Activated CD8-positive, alpha-beta memory T cell treated with anti-CD3 and anti-CD28 coated beads for 36 hours (primary cell): Measurements from ENCODE around the gene RNASET2. TPM values are rescaled to one million over a fixed set of nuclear protein-coding genes. Genes with fewer than 3 reads are reported as not detected.
"Not testable (repeated sequence)": the region's sequence is repeated elsewhere in the genome, so short reads cannot be mapped to it uniquely, and the experiment has no call there.

ENCODE experiments used
- CTCF ChIA-PET: fragments of 350-600 bp; sonication (Branson Sonifier 250); formaldehyde crosslinking; loops from one replicate; lab custom pipeline; 2021; ENCODE audit warnings: antibody characterized with exemption; lab: Charles Lee
- POLR2A ChIA-PET: fragments of 350-600 bp; sonication (Branson Sonifier 250); formaldehyde crosslinking; loops from one replicate; lab custom pipeline; 2021; ENCODE audit warnings: antibody characterized with exemption; lab: Charles Lee
- total RNA-seq, 2 experiments: library from RNA; stranded (reverse); gene quantifications; one replicate each; pipeline ENCODE4 v1.2.3, GENCODE V29; 2021

The RNASET2 gene
- total RNA-seq, 2 experiments from 2014 or later = 21.9 to 25.9 TPM

GRCh38 chr6:166952121-166952520 lies 4.2 kb downstream of the RNASET2 start:
- CTCF ChIA-PET = interaction anchor here (1.1 to 1.7 kb wide), 4 partner anchors 12 to 167 kb away, joined by 3 to 4 read pairs (median 3); no protein-coding TSS in a partner anchor
- POLR2A ChIA-PET = no interaction called here

GRCh38 chr6:166951670-166952060 lies 4.7 kb downstream of the RNASET2 start:
- ChIA-PET POLR2A (no interaction called here), CTCF (interaction anchor here (0.7 to 1.7 kb wide), 8 partner anchors 9 to 176 kb away, joined by 3 to 4 read pairs (median 3); partner anchors contain the start of gene CEP43)

- POLR2A ChIA-PET = not testable (repeated sequence)
- CTCF ChIA-PET = interaction anchor here (0.7 to 1.7 kb wide), 9 partner anchors 9 to 176 kb away, joined by 3 to 4 read pairs (median 3); partner anchors contain the start of gene CEP43
Measured at GRCh38 chr6:166950892-166951669, 5.3 kb downstream of the RNASET2 start.

GRCh38 chr6:166950443-166950821 lies 5.9 kb downstream of the RNASET2 start:
- ChIA-PET CTCF (interaction anchor here (0.9 to 1.5 kb wide), 3 partner anchors 11 to 120 kb away, joined by 3 to 4 read pairs (median 3); no protein-coding TSS in a partner anchor), POLR2A (no interaction called here)

GRCh38 chr6:166949528-166950442 lies 6.6 kb downstream of the RNASET2 start:
- ChIA-PET CTCF (interaction anchor here (0.6 to 1.5 kb wide), 4 partner anchors 12 to 396 kb away, joined by 3 to 4 read pairs (median 3); no protein-coding TSS in a partner anchor), POLR2A (interaction anchor here (0.7 kb wide), 1 partner anchor 49 kb away, joined by 14 read pairs; the partner anchor contains the start of gene CEP43)

GRCh38 chr6:166948724-166949123 lies 7.6 kb downstream of the RNASET2 start:
- CTCF ChIA-PET = interaction anchor here (0.7 kb wide), 1 partner anchor 395 kb away, joined by 3 read pairs; no protein-coding TSS in a partner anchor
- POLR2A ChIA-PET = interaction anchor here (0.6 kb wide), 1 partner anchor 513 kb away, joined by 3 read pairs; no protein-coding TSS in a partner anchor

- ChIA-PET POLR2A (no interaction called here), CTCF (no interaction called here)
Measured at GRCh38 chr6:166947251-166947650, 9.1 kb downstream of the RNASET2 start.

- POLR2A ChIA-PET = interaction anchor here (1.3 kb wide), 1 partner anchor 10 kb away, joined by 4 read pairs; the partner anchor contains the start of gene RNASET2
- CTCF ChIA-PET = no interaction called here
Measured at GRCh38 chr6:166946125-166946524, 10.2 kb downstream of the RNASET2 start.

GRCh38 chr6:166944666-166945256 lies 11.6 kb downstream of the RNASET2 start:
- CTCF ChIA-PET = no interaction called here
- POLR2A ChIA-PET = interaction anchor here (1.3 kb wide), 1 partner anchor 12 kb away, joined by 4 read pairs; the partner anchor contains the start of gene RNASET2

- ChIA-PET POLR2A (no interaction called here), CTCF (interaction anchor here (0.6 kb wide), 1 partner anchor 9 kb away, joined by 3 read pairs; no protein-coding TSS in a partner anchor)
Measured at GRCh38 chr6:166942393-166943168, 13.8 kb downstream of the RNASET2 start.

- CTCF ChIA-PET = interaction anchor here (0.6 to 1.3 kb wide), 2 partner anchors 16 to 153 kb away, joined by 4 to 5 read pairs; partner anchors contain the start of gene RNASET2
- POLR2A ChIA-PET = no interaction called here
Measured at GRCh38 chr6:166940643-166941068, 15.7 kb downstream of the RNASET2 start.

GRCh38 chr6:166939894-166940293 lies 16.5 kb downstream of the RNASET2 start:
- ChIA-PET POLR2A (no interaction called here), CTCF (interaction anchor here (0.6 to 1.3 kb wide), 2 partner anchors 16 to 152 kb away, joined by 4 to 5 read pairs; partner anchors contain the start of gene RNASET2)

GRCh38 chr6:166939345-166939744 lies 17.0 kb downstream of the RNASET2 start:
- CTCF ChIA-PET = no interaction called here
- POLR2A ChIA-PET = no interaction called here

GRCh38 chr6:166938704-166939103 lies 17.6 kb downstream of the RNASET2 start:
- CTCF ChIA-PET = no interaction called here
- POLR2A ChIA-PET = no interaction called here

GRCh38 chr6:166938150-166938549 lies 18.2 kb downstream of the RNASET2 start:
- ChIA-PET POLR2A (no interaction called here), CTCF (interaction anchor here (0.8 kb wide), 1 partner anchor 71 kb away, joined by 3 read pairs; no protein-coding TSS in a partner anchor)

GRCh38 chr6:166937746-166938145 lies 18.6 kb downstream of the RNASET2 start:
- ChIA-PET POLR2A (no interaction called here), CTCF (interaction anchor here (0.8 kb wide), 1 partner anchor 71 kb away, joined by 3 read pairs; no protein-coding TSS in a partner anchor)

GRCh38 chr6:166936079-166936787 lies 20.1 kb downstream of the RNASET2 start:
- POLR2A ChIA-PET = no interaction called here
- CTCF ChIA-PET = no interaction called here
